CD4-positive, alpha-beta T cell (primary cell): Measurements from ENCODE around the gene SLC26A2. TPM values are rescaled to one million over a fixed set of nuclear protein-coding genes. Genes with fewer than 3 reads are reported as not detected.

Source experiments
- ATAC-seq: fragments of 200-7000 bp; cut with Tn5 transposase; one replicate; pipeline ENCODE4 v1.10.0; 2022; ENCODE audit warnings: mild to moderate bottlenecking; ENCODE audit not compliant: poor library complexity
- CTCF ChIA-PET: fragments of 350-600 bp; sonication (Branson Sonifier 250); formaldehyde crosslinking; loops from one replicate; lab custom pipeline; 2021; ENCODE audit warnings: antibody characterized with exemption, inconsistent platforms; lab: Charles Lee
- POLR2A ChIA-PET: fragments of 350-600 bp; sonication (Branson Sonifier 250); formaldehyde crosslinking; loops from one replicate; lab custom pipeline; 2021; ENCODE audit warnings: antibody characterized with exemption, inconsistent platforms; lab: Charles Lee
- DNase-seq, 14 experiments: peaks; one replicate each; pipeline ENCODE4 v3.0.0-alpha.2; 2013 to 2020; ENCODE audit warnings: mixed read lengths in 2 of 14
- H3K27ac ChIP-seq, 2 donors: one replicate each; pipeline versions ENCODE4 v1.5.1 to v1.7.0; 2013; ENCODE audit warnings: low read length in 2 of 2, low read depth in 1 of 2, mild to moderate bottlenecking in 1 of 2
- H3K27me3 ChIP-seq, 2 experiments: 1 replicate in 1 of 2; 2 replicates in 1 of 2; pipeline versions ENCODE4 v1.6.1 to v1.7.0; 2013; ENCODE audit warnings: low read length in 2 of 2, control low read depth in 1 of 2, mild to moderate bottlenecking in 1 of 2, moderate library complexity in 1 of 2; ENCODE audit not compliant: insufficient read depth in 2 of 2, control insufficient read depth in 1 of 2
- H3K36me3 ChIP-seq: one replicate; pipeline ENCODE4 v1.6.1; 2013; ENCODE audit warnings: low read length, control low read depth; ENCODE audit not compliant: insufficient read depth
- H3K4me1 ChIP-seq: one replicate; pipeline ENCODE4 v1.6.1; 2013; ENCODE audit warnings: low read length, control low read depth; ENCODE audit not compliant: insufficient read depth
- H3K4me3 ChIP-seq: one replicate; pipeline ENCODE4 v1.5.1; 2013; ENCODE audit warnings: mild to moderate bottlenecking, low read length, moderate library complexity
- H3K9me3 ChIP-seq, 2 experiments: 1 replicate in 1 of 2; 2 replicates in 1 of 2; pipeline versions ENCODE4 v1.6.1 to v1.7.0; 2013; ENCODE audit warnings: low read length in 2 of 2, mild to moderate bottlenecking in 2 of 2, control low read depth in 1 of 2, moderate library complexity in 1 of 2; ENCODE audit not compliant: control insufficient read depth in 1 of 2, insufficient read depth in 1 of 2
- H3K27ac Mint-ChIP-seq: one replicate; pipeline ENCODE4 v1.8.0; 2020; ENCODE audit warnings: mixed read lengths
- H3K27me3 Mint-ChIP-seq: one replicate; pipeline ENCODE4 v1.8.0; 2021; ENCODE audit warnings: mixed read lengths
- H3K36me3 Mint-ChIP-seq: one replicate; pipeline ENCODE4 v1.8.0; 2021; ENCODE audit warnings: low read depth, mixed read lengths
- H3K4me1 Mint-ChIP-seq: one replicate; pipeline ENCODE4 v1.8.0; 2021; ENCODE audit warnings: low read depth, mixed read lengths
- H3K4me3 Mint-ChIP-seq: one replicate; pipeline ENCODE4 v1.8.0; 2020; ENCODE audit warnings: mild to moderate bottlenecking, mixed read lengths
- H3K9me3 Mint-ChIP-seq: one replicate; pipeline ENCODE4 v1.8.0; 2020; ENCODE audit warnings: mixed read lengths
- CTCF ChIP-seq: fragments of 200-600 bp; IDR thresholded peaks from one replicate; pipeline ENCODE4 v1.8.0; 2022; ENCODE audit warnings: antibody characterized with exemption, mild to moderate bottlenecking
- intact Hi-C, 2 experiments: fragments of 100-400 bp; cut with DNase I in 1 of 2; cut with micrococcal nuclease in 1 of 2; formaldehyde crosslinking; loops; one replicate each; pipeline versions ENCODE4 v1.15.1 to v1.9.0; 2023 to 2025; cut with DNase I, micrococcal nuclease
- total RNA-seq, 174 experiments: library from RNA in 2 of 174; stranded (reverse) in 2 of 174; gene quantifications; one replicate each; pipeline ENCODE4 v1.2.3 and lab custom pipeline; 2021 to 2026

Gene SLC26A2
- total RNA-seq, 2 experiments from 2014 or later = 2.8 to 4.2 TPM

- H3K36me3 ChIP-seq = no peaks in the 10 kb centered on the region
- H3K27me3 ChIP-seq = no peaks in the 10 kb centered on the region
- peaks cover 12% of the 10 kb centered on the region for H3K27me3 Mint-ChIP-seq
- H3K9me3 Mint-ChIP-seq = no peaks in the 10 kb centered on the region
- POLR2A ChIA-PET = no interaction called here
- no peak overlapping the region for H3K4me3 ChIP-seq
- TF ChIP-seq CTCF = no peak
- H3K4me3 Mint-ChIP-seq = no peak overlapping the region
- DNase-seq (no peak), ATAC-seq (no peak)
- no peaks in the 10 kb centered on the region for H3K9me3 ChIP-seq
- H3K27ac Mint-ChIP-seq = no peak overlapping the region
- no peaks in the 10 kb centered on the region for H3K4me1 Mint-ChIP-seq
- H3K27ac ChIP-seq = no peak overlapping the region
- CTCF ChIA-PET = no interaction called here
- no peaks in the 10 kb centered on the region for H3K4me1 ChIP-seq
- intact Hi-C loops = no loop called here
- H3K36me3 Mint-ChIP-seq = no peaks in the 10 kb centered on the region
Observed at GRCh38 chr5:149924486-149924885, 36.1 kb upstream of the SLC26A2 start.

GRCh38 chr5:149930043-149930748, 30.4 kb upstream of the SLC26A2 start:
- Histone ChIP-seq H3K9me3 (no peaks in the 10 kb centered on the region), H3K4me1 (no peaks in the 10 kb centered on the region), H3K4me3 (no peak overlapping the region), H3K27ac (no peak overlapping the region), H3K36me3 (no peaks in the 10 kb centered on the region), H3K27me3 (peaks cover 0 to 7% of the 10 kb centered on the region in 2 experiments)
- no peaks in the 10 kb centered on the region for H3K4me1 Mint-ChIP-seq
- CTCF ChIA-PET = interaction anchor here (0.6 kb wide), 1 partner anchor 77 kb away, joined by 3 read pairs; no protein-coding TSS in a partner anchor
- TF ChIP-seq CTCF = no peak
- intact Hi-C loops = no loop called here
- POLR2A ChIA-PET = no interaction called here
- no peaks in the 10 kb centered on the region for H3K36me3 Mint-ChIP-seq
- H3K4me3 Mint-ChIP-seq = no peak overlapping the region
- no peak for ATAC-seq
- DNase-seq = no peak
- H3K27ac Mint-ChIP-seq = no peak overlapping the region
- no peaks in the 10 kb centered on the region for H3K9me3 Mint-ChIP-seq
- H3K27me3 Mint-ChIP-seq = peaks cover 33% of the 10 kb centered on the region

- Histone ChIP-seq H3K4me1 (no peaks in the 10 kb centered on the region), H3K27ac (no peak overlapping the region), H3K36me3 (no peaks in the 10 kb centered on the region), H3K4me3 (no peak overlapping the region), H3K27me3 (peaks cover 0 to 7% of the 10 kb centered on the region in 2 experiments), H3K9me3 (no peaks in the 10 kb centered on the region)
- intact Hi-C loops = no loop called here
- Mint-ChIP-seq H3K4me1 (no peaks in the 10 kb centered on the region), H3K36me3 (no peaks in the 10 kb centered on the region), H3K4me3 (no peak overlapping the region), H3K27ac (no peak overlapping the region), H3K9me3 (no peaks in the 10 kb centered on the region), H3K27me3 (peaks cover 41% of the 10 kb centered on the region)
- ATAC-seq (no peak), DNase-seq (no peak)
- no peak for TF ChIP-seq CTCF
- ChIA-PET POLR2A (no interaction called here), CTCF (no interaction called here)
Observed at GRCh38 chr5:149930749-149931574, 29.6 kb upstream of the SLC26A2 start.
